GM18870 (cell line): ENCODE data around the gene ITGA3.

ENCODE experiments used
- ATAC-seq: cut with Tn5 transposase; IDR thresholded peaks from one replicate; pipeline ENCODE4 v1.9.1; 2021; ENCODE audit warnings: moderate library complexity; ENCODE audit not compliant: unreplicated experiment

The ITGA3 gene

DNA sequence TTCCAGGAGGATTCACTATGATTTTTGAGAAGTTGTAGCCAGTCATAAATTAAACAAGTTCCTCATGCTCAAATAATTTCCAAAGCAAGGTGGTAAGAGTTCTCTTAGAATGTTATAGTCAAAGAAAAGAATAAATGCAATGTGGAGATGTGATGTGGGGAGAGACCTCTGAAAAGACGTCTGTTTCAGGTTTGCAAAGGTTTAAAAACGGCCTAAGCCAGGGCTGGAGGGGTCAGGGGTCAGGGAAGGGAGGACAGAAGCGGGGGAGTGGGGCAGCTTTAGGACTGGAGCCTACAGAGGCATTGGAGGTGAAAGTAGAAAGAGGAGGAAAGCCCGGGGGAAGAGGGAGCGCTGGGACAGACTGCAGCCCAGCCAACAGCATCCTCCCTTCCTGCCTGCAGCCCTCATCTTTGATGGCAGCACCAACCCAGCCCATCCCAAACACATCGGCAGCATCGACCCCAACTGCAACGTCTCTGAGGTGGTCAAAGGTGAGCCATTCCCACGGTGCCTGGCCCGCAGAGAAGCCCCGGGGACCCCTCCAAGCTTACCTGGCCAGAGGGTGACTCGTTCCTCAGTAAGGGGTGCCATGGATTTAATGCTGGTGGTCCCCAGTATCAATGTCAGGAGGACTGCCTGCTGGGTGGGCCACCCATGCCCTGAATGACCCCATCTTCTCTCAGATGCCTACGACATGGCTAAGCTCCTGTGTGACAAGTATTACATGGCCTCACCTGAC lies 50.7 kb downstream of the ITGA3 start:
- ATAC-seq, result no peak

GRCh38 chr17:50107790-50108414 lies 52.0 kb downstream of the ITGA3 start:
- no peak for ATAC-seq

DNA sequence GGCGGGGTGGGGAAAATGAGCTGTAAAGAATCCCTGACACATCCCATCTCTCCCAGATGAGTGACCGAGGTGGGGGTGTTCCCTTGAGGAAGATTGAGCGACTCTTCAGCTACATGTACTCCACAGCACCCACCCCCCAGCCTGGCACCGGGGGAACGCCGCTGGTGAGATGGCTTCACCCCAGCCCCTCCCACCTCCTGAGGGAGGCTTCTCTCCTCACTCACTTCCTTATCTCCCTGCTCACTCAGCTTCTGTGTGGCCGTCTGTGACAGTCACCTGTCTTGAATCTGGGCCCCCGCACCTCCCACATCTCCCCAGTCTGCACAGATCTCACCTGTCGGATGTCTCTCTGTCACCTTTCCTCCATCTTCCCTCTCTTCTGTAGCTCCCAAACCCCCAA lies 52.6 kb downstream of the ITGA3 start:
- no peak for ATAC-seq

DNA sequence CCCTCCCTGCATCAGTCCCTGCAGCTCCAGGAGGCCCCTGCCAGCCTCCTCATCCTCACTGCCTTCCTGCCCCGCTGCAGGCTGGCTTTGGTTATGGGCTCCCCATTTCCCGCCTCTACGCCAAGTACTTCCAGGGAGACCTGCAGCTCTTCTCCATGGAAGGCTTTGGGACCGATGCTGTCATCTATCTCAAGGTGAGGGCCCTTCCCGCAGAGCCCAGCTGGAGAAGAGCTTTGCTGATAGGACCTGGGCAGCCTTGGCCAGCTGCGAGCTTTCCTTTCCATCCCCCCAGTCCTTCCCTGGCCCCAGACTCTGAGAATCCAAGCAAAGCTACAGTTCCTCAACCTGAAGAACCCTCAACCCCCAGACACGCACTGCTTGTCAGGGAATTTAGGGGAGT lies 53.3 kb downstream of the ITGA3 start:
- no peak for ATAC-seq

DNA sequence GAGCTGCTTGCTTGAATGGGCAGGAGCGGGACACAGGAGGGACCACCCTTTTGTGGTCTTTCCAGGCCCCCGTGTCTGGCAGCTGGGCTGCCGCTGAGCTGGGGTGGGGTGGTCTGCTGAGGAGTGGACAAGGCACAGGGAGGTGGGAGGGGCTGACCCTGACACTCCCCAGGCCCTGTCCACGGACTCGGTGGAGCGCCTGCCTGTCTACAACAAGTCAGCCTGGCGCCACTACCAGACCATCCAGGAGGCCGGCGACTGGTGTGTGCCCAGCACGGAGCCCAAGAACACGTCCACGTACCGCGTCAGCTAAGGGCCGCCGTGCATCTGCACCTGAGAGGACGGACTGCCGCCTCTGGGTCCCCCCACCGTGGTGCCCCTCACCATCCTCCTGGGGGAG lies 53.9 kb downstream of the ITGA3 start:
- ATAC-seq, result no peak

GRCh38 chr17:50110591-50111349 lies 54.9 kb downstream of the ITGA3 start:
- no peak for ATAC-seq

- ATAC-seq, result no peak
Measured at GRCh38 chr17:50111673-50112655, 56.1 kb downstream of the ITGA3 start.

DNA sequence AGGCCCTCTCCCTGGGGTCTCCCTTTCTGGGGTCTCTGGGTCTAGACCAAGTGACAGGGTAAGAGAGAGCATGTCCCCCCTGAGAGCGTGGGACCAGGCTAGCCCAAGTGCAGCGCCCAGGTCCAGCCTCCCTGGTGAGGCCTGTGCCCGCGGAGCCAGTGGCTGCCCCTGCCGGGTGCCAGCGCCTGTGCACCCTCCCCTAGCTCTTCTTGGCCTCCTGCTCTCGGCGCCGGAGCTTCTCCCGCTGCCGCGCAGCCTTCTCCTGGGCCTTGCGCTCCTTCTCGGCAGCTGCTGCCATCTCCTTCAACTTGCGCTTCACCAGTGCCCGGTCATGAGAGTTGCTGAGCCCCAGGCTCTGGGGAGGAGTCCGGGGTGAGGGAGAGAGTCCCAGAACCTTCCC lies 56.8 kb downstream of the ITGA3 start:
- no peak for ATAC-seq

DNA sequence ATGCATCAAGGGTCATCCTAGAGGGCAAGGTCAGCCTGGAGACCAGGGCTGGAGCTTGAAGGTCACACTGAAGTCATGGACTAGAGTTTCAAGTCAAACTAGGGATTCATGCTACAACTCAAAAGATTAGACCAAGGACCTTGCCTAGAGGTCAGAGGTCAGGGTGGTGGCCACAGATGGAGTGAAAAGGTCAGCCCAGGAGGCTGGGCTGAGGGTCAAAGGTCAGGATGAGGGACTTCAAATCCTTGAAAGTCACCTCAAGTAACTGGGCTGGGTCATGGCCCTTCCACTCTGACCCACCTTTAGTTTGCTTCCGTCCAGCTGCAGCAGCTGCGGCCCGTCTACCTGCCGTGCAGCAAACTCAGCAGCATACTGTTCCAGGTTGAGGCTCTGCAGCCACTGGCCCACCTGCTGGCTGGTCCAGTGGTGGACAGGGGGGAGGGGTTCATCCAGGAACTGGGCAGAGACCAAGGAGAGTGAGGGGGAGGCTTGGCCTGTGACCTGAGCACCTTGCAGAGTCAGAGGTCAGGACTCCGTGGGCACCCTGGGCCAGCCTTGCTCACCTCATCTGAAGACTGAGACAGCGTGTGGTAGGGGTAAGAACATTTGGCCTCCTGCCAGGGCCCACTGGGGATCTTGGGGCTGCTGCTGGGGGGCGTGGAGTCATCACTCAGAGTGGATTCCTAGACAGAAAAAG lies 57.9 kb downstream of the ITGA3 start:
- no peak for ATAC-seq

DNA sequence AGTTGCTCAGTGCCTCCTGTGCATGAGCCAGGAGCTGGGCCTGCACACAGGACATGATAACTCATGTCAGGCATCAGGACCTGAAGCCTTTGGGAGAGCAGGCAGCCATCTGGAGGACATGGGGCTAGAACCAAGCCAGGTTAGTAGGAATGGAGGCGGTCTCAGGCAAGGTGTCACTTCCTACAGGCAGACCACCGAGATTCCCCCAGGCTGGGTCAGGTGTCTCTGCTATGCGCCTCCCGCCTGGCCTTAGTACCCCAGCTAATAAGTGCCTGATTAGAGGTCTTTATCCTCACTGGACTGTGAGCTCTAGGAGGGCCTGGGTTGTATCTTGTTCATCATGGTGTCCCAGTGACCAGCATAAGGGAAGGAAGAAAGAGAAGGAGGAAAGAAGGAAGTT lies 58.5 kb downstream of the ITGA3 start:
- ATAC-seq, result no peak

GRCh38 chr17:50114849-50115357 lies 59.0 kb downstream of the ITGA3 start:
- ATAC-seq, result no peak

DNA sequence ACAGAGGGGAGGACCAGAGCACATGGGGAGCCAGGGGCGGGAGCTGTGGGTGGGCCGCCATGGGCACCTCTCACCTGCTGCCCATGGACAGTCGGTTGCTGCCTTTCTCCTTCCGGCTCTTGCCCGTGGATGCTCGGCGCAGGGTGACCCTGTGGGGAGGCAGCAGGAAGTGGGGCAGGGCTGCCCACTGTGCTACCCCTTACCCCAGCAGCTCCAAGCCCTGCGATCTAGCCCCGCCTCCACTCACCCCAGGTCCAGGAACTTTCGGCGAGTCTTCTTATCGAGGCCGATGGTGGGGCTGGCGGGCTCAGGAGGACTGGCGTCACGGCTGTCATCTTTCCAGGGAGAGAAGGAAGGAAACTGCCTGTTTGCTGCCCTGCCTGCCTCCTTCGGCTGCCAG lies 59.8 kb downstream of the ITGA3 start:
- no peak for ATAC-seq

- ATAC-seq, result no peak
Measured at GRCh38 chr17:50117202-50118051, 61.5 kb downstream of the ITGA3 start.

DNA sequence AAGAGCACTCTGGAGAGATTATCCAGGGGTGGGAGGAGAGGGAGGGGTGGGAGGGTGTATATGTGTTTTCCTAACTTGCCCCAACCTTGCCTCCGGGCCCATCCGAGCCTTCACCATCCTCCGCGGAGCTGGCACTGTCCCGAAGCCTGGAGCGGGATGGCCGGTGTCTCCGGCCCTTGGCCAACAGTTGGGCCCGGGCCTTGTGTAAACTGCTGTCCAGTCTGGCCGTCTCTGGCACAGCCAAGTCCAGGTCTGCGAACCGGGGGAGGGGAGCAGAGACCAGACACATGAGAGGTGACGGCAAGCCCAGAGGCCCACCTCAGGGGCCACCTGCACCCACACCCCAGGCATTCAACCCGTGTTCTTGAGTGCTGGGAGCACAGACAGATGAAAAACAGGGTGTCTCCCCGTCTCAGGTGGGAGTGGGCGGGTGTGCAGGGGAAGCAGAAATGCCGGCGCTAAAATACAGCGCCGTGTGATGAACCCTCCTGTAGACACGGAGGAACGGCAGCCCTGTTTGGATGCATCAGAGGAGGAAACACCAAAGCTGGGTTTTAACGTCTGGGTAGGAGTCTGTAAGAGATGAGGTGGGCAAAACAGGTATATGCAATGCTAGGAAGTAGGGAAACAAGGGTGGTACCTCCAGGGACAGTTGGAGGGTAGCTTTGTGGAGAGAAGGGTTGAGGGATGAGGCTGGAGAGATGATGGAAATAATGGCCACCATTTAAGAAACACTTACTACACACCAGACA lies 62.3 kb downstream of the ITGA3 start:
- no peak for ATAC-seq

DNA sequence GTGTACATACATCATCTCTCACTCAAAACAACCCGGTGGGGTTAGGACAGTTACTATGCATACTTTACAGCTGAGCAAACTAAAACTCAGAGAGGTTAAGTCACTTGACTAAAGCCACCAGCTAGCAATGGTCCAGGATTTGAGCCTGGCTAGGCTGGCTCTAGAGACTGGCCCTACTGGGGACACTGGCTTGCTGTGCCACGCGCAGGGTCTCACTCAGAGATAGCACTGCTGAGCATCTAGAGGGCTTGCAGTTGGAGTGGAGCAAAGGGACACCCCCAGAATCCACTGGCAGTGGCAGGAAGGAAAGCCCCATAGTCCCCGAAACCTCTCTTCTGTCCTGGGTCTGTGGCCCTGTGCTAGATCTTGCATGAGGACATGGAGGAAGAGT lies 62.9 kb downstream of the ITGA3 start:
- no peak for ATAC-seq

DNA sequence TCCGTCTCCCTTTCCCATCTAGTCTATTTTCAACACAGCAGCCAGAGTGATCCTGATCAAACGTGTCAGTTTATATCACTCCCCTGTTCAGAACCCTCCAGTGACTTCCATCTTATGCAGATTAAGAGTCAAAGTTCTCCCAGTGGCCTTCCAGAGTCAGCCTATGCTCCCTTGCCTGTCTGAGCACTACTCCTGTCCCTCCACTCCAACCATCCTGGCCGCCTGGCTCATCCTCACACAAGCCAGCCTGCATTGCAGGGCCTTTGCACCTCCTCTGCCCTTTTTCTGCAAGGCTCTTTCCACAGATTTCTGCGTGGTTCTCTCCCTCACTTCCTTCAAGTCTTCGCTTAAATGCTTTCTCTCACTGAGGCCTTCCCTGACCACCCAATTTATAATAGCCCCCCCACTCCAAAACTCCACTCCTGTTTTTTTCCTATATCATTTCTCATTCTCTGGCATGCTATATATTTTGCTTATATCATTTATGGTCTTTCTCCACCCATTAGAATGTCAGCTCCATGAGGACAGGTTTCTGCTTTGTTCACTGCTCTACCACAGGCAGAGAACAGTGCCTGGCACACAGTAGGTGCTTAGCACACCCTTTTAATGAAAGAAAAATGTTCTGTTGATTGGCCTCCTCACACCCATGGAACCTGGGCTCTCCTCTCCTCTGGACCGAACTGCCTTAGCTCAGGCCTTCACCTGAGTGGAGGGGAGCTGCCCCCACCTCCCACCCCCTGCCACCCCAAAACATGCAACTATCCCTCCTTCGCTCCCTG lies 64.8 kb downstream of the ITGA3 start:
- ATAC-seq, result no peak

DNA sequence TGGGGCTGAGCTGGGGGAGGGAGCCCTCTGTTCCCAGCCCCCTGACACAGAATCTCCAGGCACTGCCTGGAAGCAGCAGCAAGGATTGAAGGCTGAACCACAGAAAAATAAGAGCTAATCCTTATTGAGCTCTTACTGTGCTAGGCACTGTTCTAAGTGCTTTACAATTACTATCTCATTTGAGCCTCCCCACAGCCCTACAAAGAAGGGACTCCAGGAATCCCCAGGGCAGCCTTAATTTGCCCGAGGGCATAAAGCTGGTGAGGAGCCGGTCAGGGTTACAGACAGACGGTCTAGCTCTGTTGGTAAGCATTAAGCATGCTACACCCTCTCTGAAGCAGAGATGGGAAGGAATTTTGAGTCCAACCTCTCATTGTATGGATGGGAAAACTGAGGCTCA lies 67.0 kb downstream of the ITGA3 start:
- no peak for ATAC-seq
